HG03066 (cell line): Measurements from ENCODE around the gene PRCP.

ENCODE experiments used
- ATAC-seq: cut with Tn5 transposase; IDR thresholded peaks from one replicate; pipeline ENCODE4 v1.9.1; 2021; ENCODE audit warnings: low read depth; ENCODE audit not compliant: unreplicated experiment

Gene PRCP

GRCh38 chr11:82791779-82792178, 108.5 kb downstream of the PRCP start:
- no peak for ATAC-seq

- no peak for ATAC-seq
Observed at GRCh38 chr11:82790723-82791484, 109.3 kb downstream of the PRCP start.

- ATAC-seq: no peak
Observed at GRCh38 chr11:82787981-82788380, 112.2 kb downstream of the PRCP start.

DNA sequence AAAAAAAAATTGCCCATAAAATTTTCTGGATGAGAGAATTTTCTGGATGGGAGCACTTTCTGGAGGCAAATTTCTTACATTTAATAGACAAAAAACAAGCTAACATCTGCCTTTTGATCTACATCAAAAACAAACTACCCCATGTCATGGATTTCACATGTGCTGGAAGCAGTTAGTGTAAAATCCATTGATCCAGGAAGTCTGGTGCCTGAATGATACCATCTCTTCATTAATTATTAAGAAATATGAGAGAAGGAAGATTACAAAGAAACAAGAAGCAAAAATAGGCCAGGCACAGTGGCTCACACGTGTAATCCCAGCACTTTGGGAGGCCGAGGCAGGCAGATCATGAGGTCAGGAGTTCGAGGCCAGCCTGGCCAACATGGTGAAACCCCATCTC, 113.4 kb downstream of the PRCP start:
- ATAC-seq: no peak

GRCh38 chr11:82786001-82786400, 114.2 kb downstream of the PRCP start:
- ATAC-seq: no peak

DNA sequence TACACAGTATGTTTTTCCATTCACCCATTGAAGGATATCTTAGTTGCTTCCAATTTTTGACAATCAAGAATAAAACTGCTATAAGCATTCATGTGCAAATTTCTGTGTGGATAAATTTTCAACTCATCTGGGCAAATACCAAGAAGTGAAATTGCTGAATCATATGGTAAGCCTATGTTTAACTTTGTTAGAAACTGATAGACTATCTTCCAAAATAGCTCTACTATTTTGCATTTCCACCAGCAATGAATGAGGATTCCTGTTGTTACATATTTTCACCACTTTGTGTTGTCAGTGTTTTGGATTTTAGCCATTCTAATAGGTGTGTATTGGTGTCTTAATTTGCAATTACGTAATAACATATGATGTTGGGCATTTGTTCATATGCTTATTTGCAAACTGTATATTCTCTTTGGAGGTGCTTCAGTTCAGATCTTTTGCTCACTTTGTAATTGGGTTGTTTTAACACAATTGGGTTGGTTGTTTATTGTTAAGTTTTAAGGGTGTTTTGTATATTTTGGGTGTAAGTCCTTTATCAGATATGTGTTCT, 117.3 kb downstream of the PRCP start:
- ATAC-seq: no peak

- ATAC-seq: no peak
Observed at GRCh38 chr11:82778776-82779175, 121.5 kb downstream of the PRCP start.

DNA sequence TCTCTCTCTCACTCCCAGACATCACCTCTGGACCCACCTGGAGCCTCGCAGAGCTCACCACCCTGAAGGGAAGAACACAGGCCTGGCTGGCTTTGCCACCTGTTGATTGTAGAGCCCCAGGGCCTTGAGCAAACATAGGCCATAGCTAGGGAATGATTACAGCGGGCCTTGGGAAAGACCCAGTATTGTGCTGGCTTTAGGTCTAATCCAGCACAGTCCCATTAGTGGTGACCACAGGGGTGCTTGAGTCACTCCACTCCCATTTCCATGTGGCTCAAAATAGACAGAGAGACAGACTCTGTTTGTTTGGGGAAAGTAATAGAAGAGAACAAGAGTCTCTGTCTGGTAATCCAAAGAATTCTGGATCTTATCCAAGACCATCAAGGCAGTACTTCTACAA, 123.9 kb downstream of the PRCP start:
- no peak for ATAC-seq

DNA sequence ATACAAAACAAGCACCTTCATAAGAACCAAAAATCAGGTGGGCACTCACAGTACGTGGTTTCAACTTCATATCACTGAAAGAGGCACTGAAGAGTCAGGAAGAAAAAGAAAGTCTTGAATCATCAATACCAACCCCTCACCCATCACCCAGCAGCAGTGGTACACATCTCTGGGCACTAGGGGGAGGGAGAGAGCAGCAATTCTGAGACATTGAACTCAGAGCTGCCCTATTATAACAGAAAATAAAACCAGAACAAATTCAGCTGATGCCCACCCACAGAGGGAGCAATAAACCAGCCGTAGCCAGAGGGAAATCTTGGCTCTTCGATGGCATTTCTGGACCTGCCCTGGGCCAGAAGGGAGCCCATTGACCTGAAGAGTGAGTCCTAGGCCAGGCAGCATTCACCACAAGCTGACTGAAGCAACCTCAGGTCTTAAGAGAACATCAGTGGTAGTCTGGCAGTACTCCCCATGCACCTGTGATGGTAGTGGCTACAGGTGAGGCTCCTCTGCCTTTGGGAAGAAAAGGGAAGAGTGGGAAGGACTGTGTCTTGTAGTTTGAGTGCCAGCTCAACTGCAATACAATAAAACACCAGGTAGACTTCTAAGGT, 124.4 kb downstream of the PRCP start:
- peak; percentile 85 for ATAC-seq

- no peak for ATAC-seq
Observed at GRCh38 chr11:82775218-82775617, 125.0 kb downstream of the PRCP start.
